WTC11 (cell line): ENCODE data around the gene ADAT1.

ENCODE experiments used
- FOXP1 ChIP-seq: sonication (generic); formaldehyde crosslinking; IDR thresholded peaks from 2 replicates; pipeline ENCODE4 v1.8.0; 2022; ENCODE audit warnings: missing genetic modification reagents, mild to moderate bottlenecking, moderate library complexity, borderline replicate concordance
- NFYB ChIP-seq: sonication (generic); formaldehyde crosslinking; conservative IDR thresholded peaks from 2 replicates; pipeline ENCODE4 v1.8.0; 2022; ENCODE audit warnings: low read depth, missing genetic modification reagents
- NR2C2 ChIP-seq: sonication (generic); formaldehyde crosslinking; IDR thresholded peaks from 2 replicates; pipeline ENCODE4 v1.8.0; 2022; ENCODE audit warnings: mild to moderate bottlenecking, missing genetic modification reagents
- TF ChIP-seq, protein P1 (sequence below): fragments of 200-600 bp; IDR thresholded peaks from 2 replicates; pipeline ENCODE4 v1.8.0; 2022; ENCODE audit warnings: antibody characterized with exemption
- TF ChIP-seq, protein P2 (sequence below): sonication (generic); formaldehyde crosslinking; IDR thresholded peaks from 2 replicates; pipeline ENCODE4 v1.8.0; 2022; ENCODE audit warnings: mild to moderate bottlenecking, missing genetic modification reagents
- TF ChIP-seq, protein P3 (sequence below): fragments of 250-450 bp; sonication (Bioruptor Pico); IDR thresholded peaks from 2 replicates; pipeline ENCODE4 v1.9.0; 2021; ENCODE audit warnings: mild to moderate bottlenecking

DNA sequence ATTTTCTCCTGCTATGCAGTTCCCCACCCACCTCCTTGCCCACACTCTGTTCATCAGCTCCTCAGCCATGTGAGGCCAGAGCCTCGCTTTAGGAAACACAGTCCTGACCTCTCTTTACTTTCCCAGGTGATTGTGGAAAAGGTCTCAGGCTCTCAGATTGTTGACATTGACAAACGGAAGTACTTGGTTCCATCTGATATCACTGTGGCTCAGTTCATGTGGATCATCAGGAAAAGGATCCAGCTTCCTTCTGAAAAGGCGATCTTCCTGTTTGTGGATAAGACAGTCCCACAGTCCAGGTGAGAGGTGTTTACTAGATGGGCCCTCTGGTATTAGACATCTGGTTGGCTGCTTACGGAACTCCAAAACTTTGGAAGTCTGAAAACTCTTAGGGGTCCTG, 55.2 kb downstream of the ADAT1 start:
- TF ChIP-seq, protein P1, sequence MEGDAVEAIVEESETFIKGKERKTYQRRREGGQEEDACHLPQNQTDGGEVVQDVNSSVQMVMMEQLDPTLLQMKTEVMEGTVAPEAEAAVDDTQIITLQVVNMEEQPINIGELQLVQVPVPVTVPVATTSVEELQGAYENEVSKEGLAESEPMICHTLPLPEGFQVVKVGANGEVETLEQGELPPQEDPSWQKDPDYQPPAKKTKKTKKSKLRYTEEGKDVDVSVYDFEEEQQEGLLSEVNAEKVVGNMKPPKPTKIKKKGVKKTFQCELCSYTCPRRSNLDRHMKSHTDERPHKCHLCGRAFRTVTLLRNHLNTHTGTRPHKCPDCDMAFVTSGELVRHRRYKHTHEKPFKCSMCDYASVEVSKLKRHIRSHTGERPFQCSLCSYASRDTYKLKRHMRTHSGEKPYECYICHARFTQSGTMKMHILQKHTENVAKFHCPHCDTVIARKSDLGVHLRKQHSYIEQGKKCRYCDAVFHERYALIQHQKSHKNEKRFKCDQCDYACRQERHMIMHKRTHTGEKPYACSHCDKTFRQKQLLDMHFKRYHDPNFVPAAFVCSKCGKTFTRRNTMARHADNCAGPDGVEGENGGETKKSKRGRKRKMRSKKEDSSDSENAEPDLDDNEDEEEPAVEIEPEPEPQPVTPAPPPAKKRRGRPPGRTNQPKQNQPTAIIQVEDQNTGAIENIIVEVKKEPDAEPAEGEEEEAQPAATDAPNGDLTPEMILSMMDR, result no peak
- TF ChIP-seq NFYB (CRISPR knock-in tag), result no peak
- TF ChIP-seq FOXP1 (CRISPR knock-in tag), result no peak
- TF ChIP-seq, protein P2, sequence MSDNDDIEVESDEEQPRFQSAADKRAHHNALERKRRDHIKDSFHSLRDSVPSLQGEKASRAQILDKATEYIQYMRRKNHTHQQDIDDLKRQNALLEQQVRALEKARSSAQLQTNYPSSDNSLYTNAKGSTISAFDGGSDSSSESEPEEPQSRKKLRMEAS, result no peak
- TF ChIP-seq, protein P3, sequence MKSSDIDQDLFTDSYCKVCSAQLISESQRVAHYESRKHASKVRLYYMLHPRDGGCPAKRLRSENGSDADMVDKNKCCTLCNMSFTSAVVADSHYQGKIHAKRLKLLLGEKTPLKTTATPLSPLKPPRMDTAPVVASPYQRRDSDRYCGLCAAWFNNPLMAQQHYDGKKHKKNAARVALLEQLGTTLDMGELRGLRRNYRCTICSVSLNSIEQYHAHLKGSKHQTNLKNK (CRISPR knock-in tag), result no peak
- no peak for TF ChIP-seq NR2C2
